Nephron (organoid): Measurements from ENCODE around the gene OR11L1.

ENCODE experiments used
- H3K27ac Mint-ChIP-seq, 3 experiments: 2 replicates each; pipeline ENCODE4 v1.8.0; 2020; ENCODE audit warnings: mixed read lengths in 3 of 3, mild to moderate bottlenecking in 2 of 3, moderate library complexity in 1 of 3
- H3K27me3 Mint-ChIP-seq: 2 replicates; pipeline ENCODE4 v1.8.0; 2021; ENCODE audit warnings: low read depth, mild to moderate bottlenecking, moderate library complexity, mixed read lengths
- H3K36me3 Mint-ChIP-seq: 2 replicates; pipeline ENCODE4 v1.8.0; 2020; ENCODE audit warnings: low read depth, mixed read lengths
- H3K4me1 Mint-ChIP-seq: 2 replicates; pipeline ENCODE4 v1.8.0; 2020; ENCODE audit warnings: mixed read lengths
- H3K4me3 Mint-ChIP-seq, 3 experiments: 2 replicates each; pipeline ENCODE4 v1.8.0; 2020; ENCODE audit warnings: mild to moderate bottlenecking in 3 of 3, mixed read lengths in 3 of 3, moderate library complexity in 2 of 3
- H3K9me3 Mint-ChIP-seq: 2 replicates; pipeline ENCODE4 v1.8.0; 2020; ENCODE audit warnings: mixed read lengths
- CTCF ChIP-seq, 3 experiments: fragments of 200-600 bp; sonication (generic); IDR thresholded peaks; one replicate each; pipeline ENCODE4 v1.5.0; 2021; ENCODE audit warnings: antibody characterized with exemption in 3 of 3; ENCODE audit not compliant: unreplicated experiment in 3 of 3

OR11L1 gene

GRCh38 chr1:247797518-247797917, 44.2 kb downstream of the OR11L1 start:
- H3K4me3 Mint-ChIP-seq: no peak overlapping the region
- no peaks in the 10 kb centered on the region for H3K36me3 Mint-ChIP-seq
- no peak overlapping the region for H3K27ac Mint-ChIP-seq
- no peaks in the 10 kb centered on the region for H3K4me1 Mint-ChIP-seq
- peaks cover 19% of the 10 kb centered on the region for H3K9me3 Mint-ChIP-seq
- no peaks in the 10 kb centered on the region for H3K27me3 Mint-ChIP-seq
- TF ChIP-seq CTCF (IDR thresholded peaks at IDR 0.05; ENCODE audit: unreplicated experiment in 3 of 3): no peak
